ENCODE measurements around the gene IER2.

GRCh38 chr19:13104360-13104847 lies 45.8 kb upstream of the IER2 start:
- TF ChIP-seq CTCF (IDR thresholded peaks at IDR 0.05) (peak; percentile 70), EZH2phosphoT487 (IDR thresholded peaks at IDR 0.05) (no peak), EZH2 (IDR thresholded peaks at IDR 0.05) (no peak)
